Hepatocyte (in vitro differentiated cells): ENCODE data around the gene FAM120B. TPM values are rescaled to one million over a fixed set of nuclear protein-coding genes. Genes with fewer than 3 reads are reported as not detected.

Source experiments
- DNase-seq: peaks from one replicate; pipeline ENCODE4 v3.0.0-alpha.2; 2016; ENCODE audit warnings: low spot score
- H2AFZ ChIP-seq: fragments of 200-600 bp; sonication (generic); 2 replicates; pipeline ENCODE4 v1.6.0; 2016; ENCODE audit warnings: antibody characterized with exemption, mild to moderate bottlenecking
- H3K27ac ChIP-seq: fragments of 200-600 bp; sonication (generic); 2 replicates; pipeline ENCODE4 v1.5.1; 2016; ENCODE audit warnings: mild to moderate bottlenecking
- H3K27me3 ChIP-seq: fragments of 200-600 bp; sonication (generic); 2 replicates; pipeline ENCODE4 v1.6.1; 2016
- H3K36me3 ChIP-seq: fragments of 200-600 bp; sonication (generic); replicated peaks from 2 replicates; pipeline ENCODE4 v1.5.1; 2016; ENCODE audit warnings: low read depth; ENCODE audit not compliant: insufficient read depth
- H3K4me1 ChIP-seq: fragments of 200-600 bp; sonication (generic); 2 replicates; pipeline ENCODE4 v1.5.1; 2016; ENCODE audit warnings: mild to moderate bottlenecking, moderate library complexity; ENCODE audit not compliant: insufficient read depth
- H3K4me2 ChIP-seq: fragments of 200-600 bp; sonication (generic); 2 replicates; pipeline ENCODE4 v1.6.0; 2016
- H3K4me3 ChIP-seq: fragments of 200-600 bp; sonication (generic); 2 replicates; pipeline ENCODE4 v1.5.1; 2016; ENCODE audit warnings: mild to moderate bottlenecking
- H3K79me2 ChIP-seq: fragments of 200-600 bp; sonication (generic); 2 replicates; pipeline ENCODE4 v1.6.0; 2017; ENCODE audit warnings: mild to moderate bottlenecking
- H3K9me2 ChIP-seq: fragments of 200-600 bp; sonication (generic); replicated peaks from 2 replicates; pipeline ENCODE4 v1.6.0; 2017; ENCODE audit warnings: mild to moderate bottlenecking; ENCODE audit not compliant: insufficient read depth
- H3K9me3 ChIP-seq: fragments of 200-600 bp; sonication (generic); 2 replicates; pipeline ENCODE4 v1.5.1; 2016; ENCODE audit warnings: low read depth, mild to moderate bottlenecking
- H4K20me1 ChIP-seq: fragments of 200-600 bp; sonication (generic); 2 replicates; pipeline ENCODE4 v1.6.0; 2016; ENCODE audit warnings: mild to moderate bottlenecking; ENCODE audit not compliant: insufficient read depth, poor library complexity, severe bottlenecking
- EZH2 ChIP-seq: fragments of 200-600 bp; sonication (generic); IDR thresholded peaks from 2 replicates; pipeline ENCODE4 v1.6.1; 2016; ENCODE audit warnings: antibody characterized with exemption, mild to moderate bottlenecking, borderline replicate concordance
- EZH2phosphoT487 ChIP-seq: fragments of 200-600 bp; sonication (generic); IDR thresholded peaks from one replicate; pipeline ENCODE4 v1.6.1; 2018; ENCODE audit warnings: antibody characterized with exemption, mild to moderate bottlenecking, low read depth, moderate library complexity; ENCODE audit not compliant: unreplicated experiment, severe bottlenecking
- WGBS: methylation state at CpG from one replicate; pipeline ENCODE4 v1.1.6; 2016; ENCODE audit warnings: low lambda C conversion rate; ENCODE audit errors: missing lambda C conversion rate; 5-methylcytosine and 5-hydroxymethylcytosine counted together
- polyA plus RNA-seq: library from polyadenylated mRNA; unstranded; fragments of >200 nt; fragmentation: Nextera tagmentation; extraction: Ambion mirVana; gene quantifications from 2 replicates; pipeline ENCODE4 v1.2.1, GENCODE V29; 2016
- total RNA-seq: library from RNA; depleted of rRNA; stranded (reverse); fragments of >200 nt; gene quantifications from 2 replicates; pipeline ENCODE4 v1.2.3, GENCODE V29; 2014
- TF ChIP-seq, protein P1 (sequence below): fragments of 200-600 bp; sonication (generic); IDR thresholded peaks from 2 replicates; pipeline ENCODE4 v1.5.1; 2016; ENCODE audit warnings: antibody characterized with exemption, mild to moderate bottlenecking; ENCODE audit not compliant: poor library complexity

The FAM120B gene
- total and polyA plus RNA-seq, 2 experiments from 2014 or later: 16.0 to 25.8 TPM

DNA sequence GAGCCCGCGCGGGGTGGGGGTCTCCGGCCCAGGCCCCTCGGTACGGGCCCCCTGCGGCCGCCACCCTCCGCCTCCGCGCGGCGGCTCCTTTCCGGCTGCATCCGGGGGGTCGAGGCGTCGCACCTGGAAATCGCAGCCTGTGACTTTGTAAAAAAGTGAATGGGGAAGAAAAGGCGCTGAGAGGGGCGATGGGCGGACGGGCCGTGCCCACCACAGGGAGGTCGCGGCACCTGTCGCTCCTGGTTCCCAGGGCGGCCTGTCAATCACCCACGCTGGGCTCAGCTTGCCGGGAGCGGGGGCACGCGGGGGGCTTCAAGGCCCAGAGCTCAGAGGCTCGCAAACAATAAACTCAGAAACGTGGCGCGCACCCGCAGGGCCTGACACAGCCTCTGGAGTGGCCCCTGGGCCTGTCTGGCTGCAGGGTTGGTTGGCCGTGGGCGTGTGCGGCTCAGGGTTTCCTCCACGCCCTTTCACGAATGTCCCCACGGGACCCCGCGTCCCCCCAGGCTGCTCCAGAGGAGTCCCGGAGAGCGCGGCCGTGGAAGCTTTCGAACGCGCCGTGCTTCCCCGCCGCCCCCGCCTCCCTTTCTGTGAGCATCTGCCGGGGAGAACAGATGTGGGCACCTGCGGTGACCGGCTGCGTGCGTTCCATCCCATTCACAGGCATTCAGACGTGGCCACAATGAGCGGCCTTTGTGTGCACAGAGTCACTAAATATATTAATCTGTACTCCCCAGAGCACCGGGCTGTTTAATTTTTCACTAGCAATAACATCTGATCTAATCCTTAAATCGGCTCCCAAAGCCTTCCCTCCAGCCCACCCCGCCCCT, 9.6 kb upstream of the FAM120B start:
- no peaks in the 10 kb centered on the region for H3K9me2 ChIP-seq
- H3K36me3 ChIP-seq: no peaks in the 10 kb centered on the region
- H4K20me1 ChIP-seq: no peaks in the 10 kb centered on the region
- H3K9me3 ChIP-seq: no peaks in the 10 kb centered on the region
- TF ChIP-seq EZH2phosphoT487 (no peak), EZH2 (peak; percentile 50)
- TF ChIP-seq, protein P1, sequence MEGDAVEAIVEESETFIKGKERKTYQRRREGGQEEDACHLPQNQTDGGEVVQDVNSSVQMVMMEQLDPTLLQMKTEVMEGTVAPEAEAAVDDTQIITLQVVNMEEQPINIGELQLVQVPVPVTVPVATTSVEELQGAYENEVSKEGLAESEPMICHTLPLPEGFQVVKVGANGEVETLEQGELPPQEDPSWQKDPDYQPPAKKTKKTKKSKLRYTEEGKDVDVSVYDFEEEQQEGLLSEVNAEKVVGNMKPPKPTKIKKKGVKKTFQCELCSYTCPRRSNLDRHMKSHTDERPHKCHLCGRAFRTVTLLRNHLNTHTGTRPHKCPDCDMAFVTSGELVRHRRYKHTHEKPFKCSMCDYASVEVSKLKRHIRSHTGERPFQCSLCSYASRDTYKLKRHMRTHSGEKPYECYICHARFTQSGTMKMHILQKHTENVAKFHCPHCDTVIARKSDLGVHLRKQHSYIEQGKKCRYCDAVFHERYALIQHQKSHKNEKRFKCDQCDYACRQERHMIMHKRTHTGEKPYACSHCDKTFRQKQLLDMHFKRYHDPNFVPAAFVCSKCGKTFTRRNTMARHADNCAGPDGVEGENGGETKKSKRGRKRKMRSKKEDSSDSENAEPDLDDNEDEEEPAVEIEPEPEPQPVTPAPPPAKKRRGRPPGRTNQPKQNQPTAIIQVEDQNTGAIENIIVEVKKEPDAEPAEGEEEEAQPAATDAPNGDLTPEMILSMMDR: no peak
- H3K79me2 ChIP-seq: no peaks in the 10 kb centered on the region
- H3K4me1 ChIP-seq: peaks cover 32% of the 10 kb centered on the region
- 4% methylated on average over 48 of the region's 67 CpGs for WGBS
- no peak overlapping the region for H3K27ac ChIP-seq
- peaks cover 79% of the 10 kb centered on the region for H3K27me3 ChIP-seq
- H2AFZ ChIP-seq: no peak overlapping the region
- no peak overlapping the region for H3K4me3 ChIP-seq
- peak overlapping the region; percentile 100 for H3K4me2 ChIP-seq
- no peak for DNase-seq

DNA sequence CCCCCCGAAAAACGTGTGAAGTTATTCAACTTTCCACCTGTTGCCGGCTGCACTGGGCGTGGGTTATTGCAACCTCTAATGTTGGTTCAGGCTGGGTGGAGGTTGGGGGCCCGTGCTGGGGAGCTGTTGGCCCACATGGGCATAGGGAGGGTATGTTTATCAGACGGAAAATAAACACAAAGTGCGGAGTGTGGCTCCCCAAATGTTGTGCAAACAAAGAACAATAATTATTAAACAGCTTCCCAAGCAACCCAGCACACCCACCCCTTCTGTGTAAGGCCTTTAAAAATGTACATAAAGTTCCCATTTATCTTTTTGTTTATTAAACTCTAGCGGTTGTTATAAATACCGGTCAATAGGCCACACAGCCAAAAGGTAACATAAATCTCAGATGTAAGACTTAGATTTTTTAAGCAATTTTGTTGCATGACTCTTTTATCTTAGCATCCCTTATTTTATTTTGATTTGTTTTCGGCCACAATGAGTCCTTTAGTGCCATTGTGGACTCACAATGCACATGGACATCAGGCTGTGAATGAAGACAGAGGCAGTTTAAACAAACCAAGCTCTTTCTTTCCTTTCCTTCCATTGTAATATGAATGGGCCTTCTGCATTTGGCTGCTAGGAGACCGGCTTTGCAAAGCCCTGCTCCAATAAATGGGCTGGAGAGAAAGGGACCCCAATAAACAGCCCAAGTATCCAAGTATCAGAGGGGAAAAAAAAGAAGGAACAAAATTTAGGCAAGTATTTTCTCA, 8.8 kb upstream of the FAM120B start:
- Histone ChIP-seq H3K4me3 (no peak overlapping the region), H3K9me3 (no peaks in the 10 kb centered on the region), H3K27me3 (peaks cover 71% of the 10 kb centered on the region), H3K4me1 (peaks cover 27% of the 10 kb centered on the region), H4K20me1 (no peaks in the 10 kb centered on the region), H2AFZ (no peak overlapping the region), H3K4me2 (peak overlapping the region; percentile 100), H3K79me2 (no peaks in the 10 kb centered on the region), H3K9me2 (no peaks in the 10 kb centered on the region), H3K36me3 (no peaks in the 10 kb centered on the region), H3K27ac (no peak overlapping the region)
- TF ChIP-seq, protein P1: no peak
- no peak for TF ChIP-seq EZH2
- no peak for DNase-seq
- WGBS: 13% methylated on average over 11 of the region's 11 CpGs

DNA sequence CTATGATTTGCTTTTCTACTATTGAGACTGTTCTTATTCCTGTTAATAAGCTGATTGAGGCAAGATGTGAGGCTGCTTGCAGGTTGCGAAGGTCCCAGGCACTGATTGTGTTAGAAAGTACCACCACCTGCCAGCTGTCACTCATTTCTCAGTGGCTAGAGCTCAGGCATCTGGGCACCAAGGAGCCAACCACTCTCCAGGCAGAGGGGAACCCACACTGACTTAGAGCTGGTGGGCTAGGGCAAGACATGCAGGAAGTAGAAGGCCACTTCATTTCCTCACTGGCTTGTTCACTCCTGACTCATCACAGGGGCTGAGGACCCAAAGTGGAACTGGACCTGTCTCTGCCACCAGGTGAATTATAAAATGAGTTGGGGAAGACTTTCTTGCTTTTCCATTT, 7.9 kb upstream of the FAM120B start:
- Histone ChIP-seq H2AFZ (no peak overlapping the region), H3K9me2 (no peaks in the 10 kb centered on the region), H3K4me3 (no peak overlapping the region), H3K36me3 (no peaks in the 10 kb centered on the region), H3K4me1 (peaks cover 27% of the 10 kb centered on the region), H3K79me2 (no peaks in the 10 kb centered on the region), H3K9me3 (no peaks in the 10 kb centered on the region), H4K20me1 (no peaks in the 10 kb centered on the region), H3K27ac (no peak overlapping the region), H3K4me2 (no peak overlapping the region), H3K27me3 (peaks cover 61% of the 10 kb centered on the region)
- WGBS: 91% methylated on average over 1 of the region's 1 CpG
- DNase-seq: no peak
- TF ChIP-seq EZH2phosphoT487 (no peak), EZH2 (no peak)
- TF ChIP-seq, protein P1: no peak
